WTC11 (cell line): ENCODE results near the gene SERPINB4. TPM values are rescaled to one million over a fixed set of nuclear protein-coding genes. Genes with fewer than 3 reads are reported as not detected.

Experiments used
- ATAC-seq: fragments of 200-7000 bp; cut with Tn5 transposase; 2 replicates; pipeline ENCODE4 v1.10.0; 2021; ENCODE audit warnings: mild to moderate bottlenecking, moderate library complexity
- CTCF ChIA-PET: fragments of 300-600 bp; sonication (Branson Sonifier 250); formaldehyde crosslinking; loops from one replicate; lab custom pipeline; 2021; ENCODE audit warnings: antibody characterized with exemption; lab: Charles Lee
- POLR2A ChIA-PET: fragments of 350-600 bp; sonication (Branson Sonifier 250); formaldehyde crosslinking; loops from one replicate; lab custom pipeline; 2021; ENCODE audit warnings: antibody characterized with exemption; lab: Charles Lee
- DNase-seq: peaks from one replicate; pipeline ENCODE4 v3.0.0; 2021; ENCODE audit warnings: low spot score
- H3K27ac Mint-ChIP-seq: 2 replicates; pipeline ENCODE4 v1.8.0; 2021; ENCODE audit warnings: mixed read lengths
- H3K27me3 Mint-ChIP-seq: 2 replicates; pipeline ENCODE4 v1.8.0; 2021; ENCODE audit warnings: low read depth, mild to moderate bottlenecking, moderate library complexity, mixed read lengths
- H3K36me3 Mint-ChIP-seq: 2 replicates; pipeline ENCODE4 v1.8.0; 2021; ENCODE audit warnings: mixed read lengths
- H3K4me1 Mint-ChIP-seq: 2 replicates; pipeline ENCODE4 v1.8.0; 2022; ENCODE audit warnings: mixed read lengths
- H3K4me3 Mint-ChIP-seq: 2 replicates; pipeline ENCODE4 v1.8.0; 2021; ENCODE audit warnings: mild to moderate bottlenecking, moderate library complexity, mixed read lengths
- H3K9me3 Mint-ChIP-seq: 2 replicates; pipeline ENCODE4 v1.8.0; 2021; ENCODE audit warnings: mixed read lengths
- ATF6 ChIP-seq: sonication (generic); formaldehyde crosslinking; IDR thresholded peaks from 2 replicates; pipeline ENCODE4 v1.8.1; 2023; ENCODE audit warnings: mild to moderate bottlenecking, missing genetic modification reagents
- CTCF ChIP-seq: fragments of 200-600 bp; IDR thresholded peaks from 2 replicates; pipeline ENCODE4 v1.8.0; 2022; ENCODE audit warnings: antibody characterized with exemption
- EMX1 ChIP-seq: fragments of 250-450 bp; sonication (Bioruptor Pico); IDR thresholded peaks from 2 replicates; pipeline ENCODE4 v1.8.0; 2021; ENCODE audit warnings: mild to moderate bottlenecking
- ETV6 ChIP-seq: sonication (generic); formaldehyde crosslinking; IDR thresholded peaks from 2 replicates; pipeline ENCODE4 v1.8.1; 2022; ENCODE audit warnings: mild to moderate bottlenecking, missing genetic modification reagents
- FOXJ3 ChIP-seq: sonication (generic); formaldehyde crosslinking; IDR thresholded peaks from 2 replicates; pipeline ENCODE4 v1.9.0; 2021; ENCODE audit warnings: missing genetic modification reagents, mild to moderate bottlenecking, borderline replicate concordance
- FOXK1 ChIP-seq: sonication (generic); formaldehyde crosslinking; IDR thresholded peaks from 2 replicates; pipeline ENCODE4 v1.8.0; 2022; ENCODE audit warnings: mild to moderate bottlenecking, moderate library complexity, missing genetic modification reagents
- FOXP1 ChIP-seq: sonication (generic); formaldehyde crosslinking; IDR thresholded peaks from 2 replicates; pipeline ENCODE4 v1.8.0; 2022; ENCODE audit warnings: missing genetic modification reagents, mild to moderate bottlenecking, moderate library complexity, borderline replicate concordance
- HMGA2 ChIP-seq: fragments of 250-450 bp; sonication (Bioruptor Pico); IDR thresholded peaks from 2 replicates; pipeline ENCODE4 v1.4.0; 2021; ENCODE audit warnings: mild to moderate bottlenecking, moderate library complexity
- MYBL2 ChIP-seq: sonication (generic); formaldehyde crosslinking; IDR thresholded peaks from 2 replicates; pipeline ENCODE4 v1.8.1; 2023; ENCODE audit warnings: mild to moderate bottlenecking, moderate library complexity, missing genetic modification reagents
- NFATC4 ChIP-seq: fragments of 250-450 bp; sonication (Bioruptor Pico); IDR thresholded peaks from 2 replicates; pipeline ENCODE4 v1.9.0; 2021; ENCODE audit warnings: mild to moderate bottlenecking
- NR2C2 ChIP-seq: sonication (generic); formaldehyde crosslinking; IDR thresholded peaks from 2 replicates; pipeline ENCODE4 v1.8.0; 2022; ENCODE audit warnings: mild to moderate bottlenecking, missing genetic modification reagents
- RELA ChIP-seq: sonication (generic); formaldehyde crosslinking; IDR thresholded peaks from 2 replicates; pipeline ENCODE4 v1.8.1; 2022; ENCODE audit warnings: missing genetic modification reagents, mild to moderate bottlenecking, borderline replicate concordance
- SOX15 ChIP-seq: fragments of 250-450 bp; sonication (Bioruptor Pico); IDR thresholded peaks from 2 replicates; pipeline ENCODE4 v1.9.0; 2021; ENCODE audit warnings: mild to moderate bottlenecking
- SP1 ChIP-seq: sonication (generic); formaldehyde crosslinking; conservative IDR thresholded peaks from 2 replicates; pipeline ENCODE4 v1.8.1; 2022; ENCODE audit warnings: missing genetic modification reagents
- USF2 ChIP-seq: sonication (generic); formaldehyde crosslinking; IDR thresholded peaks from 2 replicates; pipeline ENCODE4 v1.8.1; 2023; ENCODE audit warnings: mild to moderate bottlenecking, missing genetic modification reagents, moderate library complexity
- ZMAT4 ChIP-seq: fragments of 250-450 bp; sonication (Bioruptor Pico); IDR thresholded peaks from 2 replicates; pipeline ENCODE4 v1.9.0; 2021; ENCODE audit warnings: mild to moderate bottlenecking
- ZNF263 ChIP-seq: sonication (generic); formaldehyde crosslinking; IDR thresholded peaks from 2 replicates; pipeline ENCODE4 v1.8.1; 2022; ENCODE audit warnings: low read depth, mild to moderate bottlenecking, moderate library complexity, missing genetic modification reagents
- ZNF423 ChIP-seq: fragments of 250-450 bp; sonication (Bioruptor Pico); IDR thresholded peaks from 2 replicates; pipeline ENCODE4 v2.1.2; 2022; ENCODE audit warnings: mild to moderate bottlenecking, moderate library complexity
- total RNA-seq: library from RNA; stranded (reverse); gene quantifications from 3 replicates; pipeline ENCODE4 v1.2.3, GENCODE V29; 2021
- TF ChIP-seq, protein P1 (sequence below): sonication (generic); formaldehyde crosslinking; conservative IDR thresholded peaks from 2 replicates; pipeline ENCODE4 v1.8.1; 2023; ENCODE audit warnings: mild to moderate bottlenecking, low read depth, missing genetic modification reagents, moderate library complexity
- TF ChIP-seq, protein P2 (sequence below): sonication (generic); formaldehyde crosslinking; IDR thresholded peaks from 2 replicates; pipeline ENCODE4 v1.8.1; 2022; ENCODE audit warnings: mild to moderate bottlenecking, moderate library complexity, missing genetic modification reagents
- TF ChIP-seq, protein P3 (sequence below): sonication (generic); formaldehyde crosslinking; IDR thresholded peaks from 2 replicates; pipeline ENCODE4 v1.8.1; 2023; ENCODE audit warnings: mild to moderate bottlenecking, missing genetic modification reagents, moderate library complexity

The SERPINB4 gene
- total RNA-seq, 1 experiment from 2014 or later = 1.3 TPM

DNA sequence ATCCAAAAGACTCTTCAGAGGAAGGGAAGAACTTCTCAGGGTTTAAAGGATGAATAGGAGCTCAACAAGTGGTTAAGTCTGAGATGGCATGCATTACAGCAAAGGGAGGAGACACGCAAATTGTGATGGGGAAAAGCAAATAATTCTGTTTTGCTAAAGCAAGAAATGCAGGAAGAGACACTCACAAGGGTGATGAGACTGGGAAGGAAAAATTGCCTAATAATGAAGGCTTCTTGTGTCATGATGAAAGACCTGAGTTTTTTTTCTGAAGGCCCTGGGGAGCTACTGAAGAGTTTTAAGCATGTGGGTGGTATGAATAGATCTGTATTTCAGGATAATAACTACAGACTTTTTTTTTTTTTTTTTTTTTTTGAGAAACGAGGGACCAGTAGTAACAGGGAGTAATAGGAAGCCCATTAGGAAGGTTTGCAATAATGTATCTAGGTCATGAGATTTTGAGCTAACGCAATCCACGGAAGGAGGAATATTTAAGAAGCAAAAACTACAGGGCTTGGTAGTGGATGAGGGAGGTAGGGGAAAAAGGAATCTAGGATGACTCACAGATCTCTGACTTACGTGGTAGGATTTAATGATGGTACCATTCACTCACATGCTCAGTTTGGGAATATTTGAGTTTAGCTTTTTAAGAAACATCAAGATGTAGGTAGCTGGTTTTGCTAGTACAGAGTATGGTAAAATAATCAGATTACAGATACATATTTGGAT is 33.6 kb upstream of the SERPINB4 start:
- no peak overlapping the region for H3K27ac Mint-ChIP-seq
- no peaks in the 10 kb centered on the region for H3K9me3 Mint-ChIP-seq
- no peak overlapping the region for H3K4me3 Mint-ChIP-seq
- TF ChIP-seq, protein P1, sequence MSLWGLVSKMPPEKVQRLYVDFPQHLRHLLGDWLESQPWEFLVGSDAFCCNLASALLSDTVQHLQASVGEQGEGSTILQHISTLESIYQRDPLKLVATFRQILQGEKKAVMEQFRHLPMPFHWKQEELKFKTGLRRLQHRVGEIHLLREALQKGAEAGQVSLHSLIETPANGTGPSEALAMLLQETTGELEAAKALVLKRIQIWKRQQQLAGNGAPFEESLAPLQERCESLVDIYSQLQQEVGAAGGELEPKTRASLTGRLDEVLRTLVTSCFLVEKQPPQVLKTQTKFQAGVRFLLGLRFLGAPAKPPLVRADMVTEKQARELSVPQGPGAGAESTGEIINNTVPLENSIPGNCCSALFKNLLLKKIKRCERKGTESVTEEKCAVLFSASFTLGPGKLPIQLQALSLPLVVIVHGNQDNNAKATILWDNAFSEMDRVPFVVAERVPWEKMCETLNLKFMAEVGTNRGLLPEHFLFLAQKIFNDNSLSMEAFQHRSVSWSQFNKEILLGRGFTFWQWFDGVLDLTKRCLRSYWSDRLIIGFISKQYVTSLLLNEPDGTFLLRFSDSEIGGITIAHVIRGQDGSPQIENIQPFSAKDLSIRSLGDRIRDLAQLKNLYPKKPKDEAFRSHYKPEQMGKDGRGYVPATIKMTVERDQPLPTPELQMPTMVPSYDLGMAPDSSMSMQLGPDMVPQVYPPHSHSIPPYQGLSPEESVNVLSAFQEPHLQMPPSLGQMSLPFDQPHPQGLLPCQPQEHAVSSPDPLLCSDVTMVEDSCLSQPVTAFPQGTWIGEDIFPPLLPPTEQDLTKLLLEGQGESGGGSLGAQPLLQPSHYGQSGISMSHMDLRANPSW (CRISPR knock-in tag) = no peak
- no peak for TF ChIP-seq EMX1 (CRISPR knock-in tag)
- TF ChIP-seq FOXJ3 = no peak
- no peak for TF ChIP-seq NR2C2 (CRISPR knock-in tag)
- TF ChIP-seq ZNF263 (CRISPR knock-in tag) = no peak
- no peak for TF ChIP-seq ETV6 (CRISPR knock-in tag)
- no peak for TF ChIP-seq USF2 (CRISPR knock-in tag)
- no peak for TF ChIP-seq NFATC4 (CRISPR knock-in tag)
- TF ChIP-seq FOXK1 (CRISPR knock-in tag) = no peak
- no peak for TF ChIP-seq SP1 (CRISPR knock-in tag)
- TF ChIP-seq, protein P2, sequence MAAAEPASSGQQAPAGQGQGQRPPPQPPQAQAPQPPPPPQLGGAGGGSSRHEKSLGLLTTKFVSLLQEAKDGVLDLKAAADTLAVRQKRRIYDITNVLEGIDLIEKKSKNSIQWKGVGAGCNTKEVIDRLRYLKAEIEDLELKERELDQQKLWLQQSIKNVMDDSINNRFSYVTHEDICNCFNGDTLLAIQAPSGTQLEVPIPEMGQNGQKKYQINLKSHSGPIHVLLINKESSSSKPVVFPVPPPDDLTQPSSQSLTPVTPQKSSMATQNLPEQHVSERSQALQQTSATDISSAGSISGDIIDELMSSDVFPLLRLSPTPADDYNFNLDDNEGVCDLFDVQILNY (CRISPR knock-in tag) = no peak
- TF ChIP-seq, protein P3, sequence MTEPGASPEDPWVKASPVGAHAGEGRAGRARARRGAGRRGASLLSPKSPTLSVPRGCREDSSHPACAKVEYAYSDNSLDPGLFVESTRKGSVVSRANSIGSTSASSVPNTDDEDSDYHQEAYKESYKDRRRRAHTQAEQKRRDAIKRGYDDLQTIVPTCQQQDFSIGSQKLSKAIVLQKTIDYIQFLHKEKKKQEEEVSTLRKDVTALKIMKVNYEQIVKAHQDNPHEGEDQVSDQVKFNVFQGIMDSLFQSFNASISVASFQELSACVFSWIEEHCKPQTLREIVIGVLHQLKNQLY (CRISPR knock-in tag) = no peak
- no peak for TF ChIP-seq MYBL2
- TF ChIP-seq, all 79 proteins: peak for 0
- CTCF ChIA-PET = interaction anchor here (0.6 to 1.3 kb wide), 4 partner anchors 59 to 166 kb away, joined by 3 to 5 read pairs (median 3); no protein-coding TSS in a partner anchor
- H3K36me3 Mint-ChIP-seq = no peaks in the 10 kb centered on the region
- no peak for ATAC-seq
- DNase-seq = no peak
- no peaks in the 10 kb centered on the region for H3K27me3 Mint-ChIP-seq
- POLR2A ChIA-PET = no interaction called here
- H3K4me1 Mint-ChIP-seq = peaks cover 7% of the 10 kb centered on the region

DNA sequence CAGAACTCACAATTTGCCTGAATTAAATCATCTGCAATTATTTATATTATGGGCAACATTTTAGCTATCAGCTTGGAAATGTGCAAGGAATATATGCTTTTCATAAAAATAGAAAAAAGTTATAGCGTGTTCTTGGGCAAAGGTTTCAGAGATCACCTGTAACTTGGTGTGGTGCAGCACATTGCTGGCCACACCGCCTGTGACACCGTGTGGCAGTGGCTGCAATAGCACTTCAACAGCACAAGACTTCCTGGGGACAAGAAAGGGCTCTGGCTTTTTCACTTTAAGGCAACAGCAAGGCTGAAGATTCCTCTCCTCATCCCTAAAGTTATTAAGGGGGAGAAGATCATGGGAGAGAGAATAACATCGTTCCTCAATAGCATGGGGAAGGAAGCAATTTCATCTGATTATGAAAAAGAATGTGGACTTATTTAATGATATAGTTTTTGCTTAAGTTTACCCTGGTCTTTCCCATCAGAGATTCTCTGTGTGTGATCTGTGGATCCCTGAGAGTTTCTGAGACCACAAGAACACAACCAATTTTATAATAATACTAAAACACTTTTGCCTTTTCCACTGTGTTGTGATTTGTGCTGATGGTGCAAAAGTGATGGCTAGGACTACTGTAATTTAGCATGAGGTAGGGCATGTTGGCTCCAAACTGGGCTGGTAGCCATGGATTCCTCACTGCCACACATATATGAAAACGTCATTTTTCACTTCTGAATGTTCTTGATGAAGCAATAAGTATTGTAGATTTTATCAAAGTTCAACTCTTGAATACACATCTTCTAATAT is 32.7 kb upstream of the SERPINB4 start:
- Mint-ChIP-seq H3K27me3 (no peaks in the 10 kb centered on the region), H3K4me3 (no peak overlapping the region), H3K27ac (no peak overlapping the region), H3K9me3 (peaks cover 1% of the 10 kb centered on the region), H3K4me1 (peaks cover 7% of the 10 kb centered on the region), H3K36me3 (no peaks in the 10 kb centered on the region)
- POLR2A ChIA-PET = no interaction called here
- ATAC-seq (peak; percentile 99), DNase-seq (peak; percentile 50)
- CTCF ChIA-PET = no interaction called here
- TF ChIP-seq FOXP1 (CRISPR knock-in tag) (no peak), CTCF (peak; percentile 34; the same call in 1 of the 2 replicates), ATF6 (CRISPR knock-in tag) (no peak), RELA (CRISPR knock-in tag) (no peak), HMGA2 (CRISPR knock-in tag) (no peak), ZMAT4 (CRISPR knock-in tag) (no peak), SOX15 (CRISPR knock-in tag) (no peak), ZNF423 (CRISPR knock-in tag) (no peak)
